HG02852 (cell line): ENCODE data around the gene MRPL40.

ENCODE experiments used
- ATAC-seq: cut with Tn5 transposase; IDR thresholded peaks from one replicate; pipeline ENCODE4 v1.9.1; 2021; ENCODE audit warnings: mild to moderate bottlenecking, moderate library complexity; ENCODE audit not compliant: unreplicated experiment

Gene MRPL40

DNA sequence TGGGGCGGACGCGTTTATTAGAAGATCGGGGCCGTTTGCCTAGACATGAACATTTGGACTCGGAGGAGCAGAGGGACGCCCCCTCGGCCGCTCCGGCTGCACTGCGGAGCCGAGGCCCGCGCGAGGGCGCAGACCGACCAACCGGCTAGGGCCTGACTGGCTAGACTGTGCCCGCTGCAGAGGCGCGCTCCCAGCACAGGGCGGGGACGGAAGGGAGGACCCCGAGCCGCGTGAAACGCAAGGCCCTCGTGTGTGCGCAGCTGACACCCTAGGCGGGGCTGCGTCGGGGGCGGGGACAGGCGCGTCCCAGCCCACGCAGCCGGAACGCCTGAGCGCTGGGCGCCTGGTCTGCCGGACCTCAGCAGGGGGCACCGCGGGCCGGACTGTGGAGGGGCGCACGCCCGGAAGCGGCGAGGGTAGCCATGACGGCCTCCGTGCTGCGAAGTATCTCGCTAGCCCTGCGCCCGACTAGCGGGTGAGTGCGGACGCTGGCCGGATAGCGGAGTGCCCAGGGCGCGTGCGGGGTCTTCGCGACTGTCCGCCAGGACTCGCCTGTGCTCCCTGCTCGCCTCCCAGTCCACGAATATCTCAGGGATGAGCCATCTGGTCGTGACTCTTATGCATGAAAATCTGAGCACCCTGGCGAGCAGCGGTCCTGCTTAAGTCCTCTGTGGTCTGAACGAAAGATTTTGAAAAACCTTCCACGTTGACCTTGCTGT, at the start of gene MRPL40:
Gene MRPL40 (plus strand): TSS at position 413 of the 719 bp plus-strand sequence. CDS start 10 bp downstream, at position 423.
- peak; percentile 73 for ATAC-seq

DNA sequence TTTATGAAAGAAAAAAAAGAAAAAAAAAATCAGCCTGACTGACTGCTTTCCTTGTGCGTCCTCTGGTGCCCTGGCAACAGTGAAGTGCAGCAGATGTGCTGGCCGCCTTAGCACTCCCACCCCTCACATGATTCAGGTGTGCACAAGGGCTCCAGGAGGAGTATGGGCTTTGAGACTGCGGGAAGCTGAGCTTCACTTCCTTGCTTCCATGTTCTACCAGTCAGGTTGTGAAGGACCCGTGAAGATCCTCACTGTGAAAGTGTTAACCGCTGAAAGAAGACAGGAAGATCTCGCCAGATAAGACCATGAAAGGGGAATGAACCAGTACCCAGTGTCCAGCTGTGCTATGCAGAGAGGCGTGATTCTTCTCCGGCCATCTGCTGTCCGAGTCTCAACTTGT, 49.1 kb upstream of the MRPL40 start:
- ATAC-seq = no peak

DNA sequence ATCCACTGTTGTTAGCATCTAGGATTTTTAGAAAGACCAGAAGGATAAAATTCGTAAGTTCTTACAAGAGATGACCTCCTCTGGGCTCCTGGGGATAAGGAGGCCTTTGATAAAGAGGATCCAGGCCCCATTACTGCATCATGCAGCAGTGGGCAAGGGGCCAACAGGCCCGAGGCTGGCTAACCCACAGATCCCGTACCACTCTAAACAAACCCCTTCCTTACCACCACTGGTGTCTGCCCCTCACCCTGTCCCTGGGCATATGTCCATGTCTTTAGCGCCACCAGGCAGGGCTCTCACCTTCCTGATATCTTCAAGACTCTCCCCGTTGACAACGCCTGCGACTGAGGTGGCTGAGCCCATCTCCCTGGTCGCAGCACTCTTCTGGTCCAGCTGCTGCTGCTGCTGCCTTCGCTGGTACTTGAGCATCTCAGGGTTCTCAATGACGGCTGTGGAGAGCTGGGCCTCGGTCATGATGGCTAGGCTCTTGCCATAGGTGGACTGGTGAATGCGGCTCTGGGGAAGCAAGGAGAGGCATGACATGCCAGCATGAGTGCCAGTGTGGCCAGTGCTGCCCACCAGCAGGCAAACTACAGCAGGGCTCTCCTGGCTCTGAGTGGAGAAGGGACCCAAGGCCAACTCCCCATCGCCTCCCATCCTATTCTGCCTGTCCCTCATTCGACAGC, 47.0 kb upstream of the MRPL40 start:
- ATAC-seq = no peak

DNA sequence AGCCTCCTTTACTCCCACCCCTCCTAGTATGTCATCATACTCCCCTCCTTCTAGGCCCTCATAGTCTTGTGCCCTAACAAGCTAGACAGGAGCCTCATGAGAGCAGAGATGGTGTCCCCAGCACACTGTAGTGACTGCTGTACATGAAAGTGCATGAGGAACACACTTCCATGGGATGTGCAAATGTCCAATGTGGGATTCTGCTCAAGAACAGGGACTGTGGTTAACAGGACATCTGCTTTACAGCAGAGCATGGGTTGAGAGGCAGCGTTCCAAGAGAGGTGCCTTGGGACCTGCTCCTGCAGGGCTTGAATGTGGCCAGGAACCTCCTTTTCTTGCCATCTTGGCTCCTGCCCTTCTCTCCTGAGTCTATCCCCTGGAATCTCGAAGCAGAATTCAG, 46.1 kb upstream of the MRPL40 start:
- no peak for ATAC-seq

DNA sequence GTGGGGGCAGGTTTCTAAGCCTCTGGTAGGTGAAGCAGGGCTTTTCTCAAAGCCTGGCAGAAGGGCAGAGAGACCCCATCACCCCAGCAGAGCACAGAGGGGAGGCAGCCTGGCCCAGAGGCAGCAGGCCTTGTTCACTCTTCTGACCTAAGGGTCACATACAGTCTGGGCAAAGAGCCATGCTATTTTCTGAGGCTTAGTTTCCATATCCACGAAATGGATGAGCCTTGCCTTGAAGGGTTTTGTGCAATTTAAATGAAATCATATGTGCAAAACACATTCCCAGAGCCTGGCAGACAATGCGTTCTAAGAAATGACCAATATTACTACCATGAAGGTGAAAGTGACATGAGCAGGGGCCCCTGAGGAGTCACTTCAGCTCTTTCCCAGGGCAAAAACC, 45.3 kb upstream of the MRPL40 start:
- no peak for ATAC-seq

DNA sequence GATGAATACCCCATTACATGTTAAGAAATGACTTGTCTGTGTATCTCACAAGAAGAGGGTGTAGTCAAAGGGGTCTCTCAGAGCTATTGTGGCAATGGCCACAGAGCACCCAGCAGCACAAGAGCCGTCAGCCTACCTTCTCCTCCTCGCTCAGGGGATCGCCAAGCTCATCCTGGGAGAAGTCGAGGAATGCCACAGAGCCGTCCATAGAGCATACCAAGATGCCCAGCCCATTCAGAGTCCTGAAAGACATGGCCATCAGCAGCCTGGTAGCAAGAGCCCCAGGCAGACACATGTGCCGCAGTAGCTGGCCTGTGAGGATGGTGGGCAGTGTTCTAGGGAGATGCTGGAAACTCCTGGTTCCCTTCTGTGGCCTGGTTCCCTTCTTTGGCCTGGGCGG, 44.8 kb upstream of the MRPL40 start:
- ATAC-seq = no peak

DNA sequence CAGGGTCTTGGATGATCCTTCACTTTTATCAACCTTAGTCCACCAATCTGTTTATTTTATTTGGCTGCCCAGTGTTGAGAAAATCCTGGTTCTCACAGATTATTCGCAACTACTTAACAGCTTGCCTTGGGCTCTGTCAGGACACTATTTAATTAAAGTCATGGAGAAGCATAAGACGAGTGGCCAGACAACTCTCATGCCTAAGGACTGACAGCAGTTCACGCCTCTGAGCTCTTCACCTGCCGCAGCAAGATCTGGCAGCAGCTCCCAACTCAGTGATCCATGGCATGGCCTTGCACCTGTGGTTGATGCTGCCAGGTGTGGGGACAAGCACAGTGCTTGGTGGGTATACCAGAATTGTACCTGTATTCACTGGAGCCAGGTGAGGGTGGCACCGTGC, 38.6 kb upstream of the MRPL40 start:
- ATAC-seq = no peak

DNA sequence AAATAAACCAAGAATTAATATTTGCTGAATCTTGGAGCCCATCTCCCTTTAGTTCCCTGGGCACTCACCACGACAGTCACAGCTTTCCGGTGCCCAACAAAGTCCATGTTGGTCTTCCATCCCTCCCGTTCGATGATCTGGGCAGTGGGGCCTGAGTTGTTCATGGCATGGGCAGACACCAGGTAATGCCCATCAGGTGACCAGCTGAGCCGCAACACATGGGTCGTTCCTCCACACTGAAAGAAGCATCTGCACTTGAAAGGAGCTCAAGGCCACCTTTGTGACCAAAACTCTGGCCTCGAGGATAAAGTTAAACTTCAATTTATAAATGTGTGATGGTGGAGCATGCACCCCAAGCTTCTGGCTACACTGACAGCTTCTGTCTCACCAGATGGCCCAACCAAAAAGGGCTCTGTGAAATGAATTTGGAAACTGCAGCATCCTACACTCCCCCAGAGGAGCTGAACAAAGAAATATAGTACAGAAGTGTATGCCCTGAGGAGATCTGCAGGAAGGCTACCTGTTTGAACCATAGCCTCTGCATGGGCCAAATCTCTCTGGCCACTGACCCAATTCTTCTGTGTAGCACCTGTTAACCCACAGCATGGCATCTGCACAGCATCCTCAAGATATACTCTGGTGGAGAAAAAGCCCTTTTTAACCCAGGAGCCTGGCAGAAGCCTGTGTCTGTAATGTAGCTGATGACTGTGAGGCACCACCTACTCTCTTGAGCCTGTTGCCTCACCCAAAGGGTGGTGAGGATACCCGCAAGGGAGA, 37.9 kb upstream of the MRPL40 start:
- ATAC-seq = no peak

DNA sequence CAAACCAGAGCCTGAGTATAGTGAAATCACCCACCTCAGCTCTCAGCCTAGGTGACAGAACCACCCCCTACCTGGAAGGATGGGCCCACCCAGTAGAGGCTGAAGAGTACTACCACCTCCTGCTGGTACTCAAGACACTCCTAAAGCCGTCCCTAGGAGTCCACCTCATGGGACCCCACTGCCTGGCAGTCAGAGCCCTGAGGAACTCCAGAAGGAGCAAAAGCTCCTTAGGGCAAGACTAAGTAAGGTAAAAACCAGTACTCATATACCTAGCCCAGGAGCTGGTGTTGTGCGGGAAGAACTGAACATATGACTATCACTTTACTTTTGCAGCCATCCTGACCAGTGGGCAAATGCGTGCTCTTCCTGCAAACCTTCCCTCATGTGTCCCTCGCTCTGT, 37.1 kb upstream of the MRPL40 start:
- ATAC-seq = no peak

DNA sequence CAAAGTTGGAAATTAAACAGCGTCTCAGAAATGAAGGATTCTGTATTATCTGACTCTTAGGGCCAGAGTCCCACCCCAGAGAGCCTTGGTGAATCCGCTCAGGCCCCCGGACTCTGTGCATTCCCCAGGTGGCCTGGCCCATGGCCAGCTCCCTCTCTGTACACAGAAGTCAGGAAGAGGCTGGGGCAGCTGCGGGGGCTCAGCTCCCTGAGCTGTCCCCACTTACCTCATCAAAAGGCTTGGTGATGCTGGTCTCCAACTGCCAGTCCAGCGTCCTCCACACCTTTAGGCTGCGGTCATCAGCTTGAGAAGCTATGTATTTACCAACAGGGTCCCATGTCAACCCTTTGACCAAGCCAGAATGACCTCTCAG, 35.8 kb upstream of the MRPL40 start:
- ATAC-seq = no peak

DNA sequence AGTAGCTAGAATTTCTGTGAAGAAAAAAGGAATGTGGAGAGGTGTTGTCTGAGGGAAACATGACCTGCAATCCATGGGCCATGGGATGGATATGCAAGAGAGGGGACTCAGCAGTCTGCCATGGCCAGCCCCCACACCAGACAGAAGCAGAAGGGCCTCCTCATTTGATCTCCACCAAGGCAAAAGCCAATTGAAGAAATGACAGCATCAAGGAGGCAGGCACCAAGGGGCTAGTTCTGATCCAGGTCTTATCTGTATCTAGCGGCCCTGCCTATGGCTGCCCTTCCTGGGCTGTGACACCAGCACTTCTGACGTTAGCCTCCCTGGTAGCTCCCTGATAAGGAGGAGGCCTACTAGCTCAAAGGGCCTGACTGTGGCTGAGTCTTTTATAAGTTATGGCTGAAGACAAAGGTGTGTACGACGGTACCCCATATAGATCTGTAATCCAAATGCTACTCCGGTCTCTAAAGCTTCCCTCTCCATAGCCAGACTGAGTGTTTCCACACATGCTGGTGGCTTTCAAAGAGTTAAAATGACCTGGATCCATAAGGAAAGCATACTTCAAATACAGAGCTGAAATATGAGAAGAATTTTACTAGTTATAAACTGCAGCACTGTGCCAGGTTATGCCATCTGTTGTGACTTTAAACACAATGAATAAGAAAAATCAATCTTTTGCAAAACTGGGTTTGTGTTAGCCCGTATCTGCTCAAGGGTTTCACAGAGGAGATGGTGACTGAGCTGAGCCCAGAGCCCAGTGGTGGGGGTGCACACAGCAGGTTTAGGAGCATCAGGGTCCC, 35.2 kb upstream of the MRPL40 start:
- no peak for ATAC-seq

DNA sequence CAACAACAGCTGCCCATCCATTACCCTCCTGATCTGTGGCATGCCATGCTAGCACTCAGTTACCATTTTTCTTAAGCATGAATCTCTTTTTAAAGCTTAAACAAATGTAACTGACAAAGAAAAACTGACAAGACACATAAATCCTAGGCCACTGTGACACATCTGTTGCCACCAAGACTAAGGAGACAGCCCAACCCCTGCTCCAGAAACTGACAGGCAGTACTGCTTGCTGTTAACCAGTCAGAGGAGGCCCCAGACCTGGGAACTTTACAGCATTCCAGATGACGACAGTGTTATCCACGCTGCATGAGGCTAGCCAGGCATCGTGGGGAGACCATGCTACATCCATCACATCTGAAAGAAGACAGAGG, 34.6 kb upstream of the MRPL40 start:
- ATAC-seq = no peak

DNA sequence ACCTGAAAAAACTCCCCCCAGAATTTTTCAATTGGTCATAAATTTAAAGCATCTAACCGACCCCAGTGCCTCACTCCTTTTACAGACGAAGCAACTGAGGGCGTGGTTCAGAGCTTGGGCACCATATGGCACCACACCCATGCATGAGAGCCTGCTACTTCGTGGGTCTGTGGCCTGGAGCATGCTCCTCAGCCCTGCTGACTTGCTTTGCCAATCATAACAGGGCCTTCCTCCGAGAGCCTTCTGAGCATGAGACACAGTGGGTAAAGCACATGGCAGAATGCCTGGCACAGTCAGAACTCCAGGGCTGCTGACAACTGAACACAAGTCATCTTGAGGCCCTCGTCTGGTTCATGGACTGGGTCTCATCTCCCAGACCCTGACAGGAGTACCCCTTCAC, 34.1 kb upstream of the MRPL40 start:
- no peak for ATAC-seq

DNA sequence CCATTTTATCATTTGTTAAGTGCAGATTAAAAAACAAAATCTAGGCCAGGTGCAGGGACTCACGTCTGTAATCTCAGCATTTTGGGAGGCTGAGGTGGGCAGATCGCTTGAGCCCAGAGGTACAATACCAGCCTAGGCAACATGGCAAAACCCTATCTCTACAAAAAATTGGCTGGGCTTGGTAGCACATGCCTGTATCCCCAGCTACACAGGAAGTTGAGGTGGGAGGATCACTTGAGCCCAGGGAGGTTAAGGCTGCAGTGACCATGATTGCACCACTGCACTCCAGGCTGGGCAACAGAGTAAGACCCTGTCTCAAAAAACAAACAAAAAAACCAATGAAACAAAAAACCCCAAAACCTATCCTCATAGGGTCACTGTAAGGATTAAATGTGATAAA, 33.7 kb upstream of the MRPL40 start:
- no peak for ATAC-seq

DNA sequence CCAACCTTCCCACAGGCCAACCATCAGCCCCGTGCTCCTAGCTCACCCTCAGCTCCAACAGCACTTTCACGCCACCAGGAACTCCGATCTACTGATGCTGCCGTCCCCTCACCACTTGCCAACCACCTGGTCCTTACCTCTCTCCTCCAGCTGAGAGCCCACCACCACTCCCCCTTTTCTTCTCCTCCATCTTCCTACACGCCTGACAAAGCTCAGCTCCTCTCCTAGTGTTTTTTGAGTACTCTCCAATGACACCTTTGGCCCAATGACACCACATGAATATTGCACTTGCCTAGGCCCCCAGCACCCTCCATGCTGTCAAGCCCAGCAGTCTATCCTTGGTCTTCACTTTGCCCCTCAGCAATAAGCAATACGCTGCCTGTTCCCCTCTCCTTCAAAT, 31.5 kb upstream of the MRPL40 start:
- no peak for ATAC-seq

DNA sequence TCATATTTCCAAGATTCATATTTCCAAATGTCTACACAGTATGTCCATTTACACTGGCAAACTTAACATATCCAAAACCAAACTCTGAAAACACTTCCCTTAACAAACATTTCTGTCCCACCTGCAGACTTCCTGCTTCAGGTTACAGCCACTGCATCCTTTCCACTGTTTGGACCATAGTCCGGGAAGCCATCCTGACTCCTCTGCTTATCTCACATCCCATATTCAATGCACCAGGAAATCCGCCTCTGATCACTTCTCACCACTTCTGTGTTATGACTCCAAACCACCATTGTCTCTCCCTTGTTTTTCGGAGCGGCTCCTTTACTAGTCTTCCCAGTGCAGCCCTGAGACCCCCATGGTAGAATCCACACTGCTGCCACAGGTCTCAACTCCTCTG, 30.9 kb upstream of the MRPL40 start:
- no peak for ATAC-seq

DNA sequence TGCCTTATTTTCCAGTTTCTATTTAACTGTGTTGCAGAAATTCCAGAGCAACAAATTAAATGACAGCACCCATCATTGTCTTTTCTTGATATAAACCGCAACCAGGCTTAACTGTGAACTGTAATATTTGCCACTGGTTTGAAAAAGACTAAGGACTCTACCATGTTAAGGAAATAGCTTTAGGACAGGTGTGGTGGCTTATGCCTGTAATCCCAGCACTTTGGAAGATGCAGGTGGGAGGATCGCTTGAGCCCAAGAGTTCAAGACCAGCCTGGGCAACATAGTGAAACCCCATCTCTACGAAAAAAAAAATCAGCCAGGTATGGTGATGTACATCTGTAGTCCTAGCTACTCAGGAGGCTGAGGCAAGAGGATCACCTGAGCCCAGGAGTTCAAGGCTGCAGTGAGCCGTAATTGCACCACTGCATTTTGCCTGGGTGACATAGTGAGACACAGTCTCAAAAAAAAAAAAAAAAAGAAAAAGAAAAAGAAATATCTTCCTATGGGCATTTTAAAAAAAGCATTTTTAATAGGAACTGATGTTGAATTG, 29.6 kb upstream of the MRPL40 start:
- no peak for ATAC-seq

DNA sequence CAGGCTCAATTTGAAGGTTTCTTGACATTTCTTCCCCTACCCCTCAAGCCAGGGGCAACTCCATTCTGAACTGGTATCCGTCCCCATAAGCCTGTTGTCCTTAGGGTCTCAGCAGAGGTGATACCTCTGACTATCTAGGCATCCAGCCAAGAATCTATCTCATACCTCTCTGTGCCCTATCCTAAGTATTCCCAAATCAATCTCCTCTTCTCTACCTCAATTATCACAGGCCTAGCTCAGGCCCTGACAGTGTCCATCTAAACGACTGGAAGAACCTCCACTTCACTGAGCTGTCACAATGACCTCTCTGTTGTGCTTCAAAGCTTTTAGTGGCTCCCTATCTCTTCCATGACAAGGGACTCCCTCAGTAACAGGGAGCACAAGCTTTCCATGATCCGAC, 27.7 kb upstream of the MRPL40 start:
- ATAC-seq = no peak

DNA sequence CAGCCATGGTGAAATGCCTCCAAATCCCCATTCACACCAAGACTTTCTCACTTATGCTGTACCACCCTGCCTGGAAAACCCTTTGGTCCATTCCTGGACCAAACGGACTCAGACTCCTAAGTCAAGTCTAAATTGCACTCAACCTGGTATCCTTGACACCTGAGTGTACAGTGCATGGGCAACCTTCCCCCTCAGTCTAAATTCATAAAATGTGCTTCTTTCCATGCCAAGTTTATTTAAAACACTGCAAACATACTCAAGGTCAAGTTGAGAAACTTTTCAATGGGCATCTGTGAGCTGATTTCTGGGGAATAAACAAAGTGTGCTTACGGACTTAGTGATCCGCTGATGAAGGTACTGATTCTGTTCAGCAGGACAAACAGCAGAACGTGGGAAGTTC, 27.2 kb upstream of the MRPL40 start:
- no peak for ATAC-seq

DNA sequence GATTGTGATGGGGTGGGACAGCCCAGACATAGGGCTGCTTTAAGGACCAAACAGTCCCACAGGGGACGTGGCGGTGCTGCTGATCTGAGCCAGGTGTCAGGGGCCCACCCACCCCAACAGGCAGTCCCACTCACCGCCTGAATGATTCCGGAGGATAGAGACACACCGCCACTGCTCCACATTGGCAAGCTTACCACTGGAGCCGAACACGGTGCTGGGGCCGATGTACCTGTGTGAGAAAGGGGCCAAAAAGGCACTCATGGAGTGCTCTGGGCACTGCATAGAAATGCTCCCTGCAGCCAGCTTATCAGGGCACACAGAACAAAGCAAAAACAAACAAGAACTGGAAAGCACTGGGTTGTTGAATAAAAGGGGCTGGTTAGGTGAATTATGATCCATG, 26.7 kb upstream of the MRPL40 start:
- ATAC-seq = no peak

DNA sequence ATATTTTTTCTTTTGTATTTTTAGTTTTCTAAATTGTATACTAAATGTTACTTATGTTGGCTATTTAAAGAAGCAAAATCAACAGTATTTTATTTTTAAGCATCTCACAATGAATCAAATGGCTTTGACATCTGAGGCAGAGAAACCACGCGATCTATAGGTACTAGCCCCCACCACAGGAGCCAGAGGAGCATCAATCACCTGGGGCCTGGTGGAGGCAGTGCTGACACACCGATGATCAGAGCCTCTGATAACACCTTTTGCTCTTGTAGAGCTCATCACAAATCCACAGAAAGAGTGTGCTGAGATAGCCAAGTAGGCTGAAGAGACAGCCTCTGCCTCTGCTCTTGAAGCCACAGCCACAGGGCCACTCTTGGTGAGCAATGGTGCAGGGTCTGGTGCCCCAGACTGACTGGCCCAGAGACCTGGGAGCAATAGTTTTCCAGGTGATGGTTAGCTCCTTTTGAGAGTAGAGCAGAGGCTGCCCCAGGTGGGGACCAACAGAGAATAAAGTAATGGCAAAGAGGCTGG, 26.0 kb upstream of the MRPL40 start:
- ATAC-seq = no peak
